PC-9 (cell line): ENCODE results near the gene ASIP. TPM values are rescaled to one million over a fixed set of nuclear protein-coding genes. Genes with fewer than 3 reads are reported as not detected.

Experiments used
- BruUV-seq: library from RNA; stranded (reverse); fragments of 400-500 nt; replicated peaks from 2 replicates; lab custom pipeline; 2021; lab: Mats Ljungman, UMichigan
- CTCF ChIA-PET: fragments of 300-600 bp; sonication (Branson Sonifier 250); formaldehyde crosslinking; loops from one replicate; lab custom pipeline; 2022; ENCODE audit warnings: antibody characterized with exemption; lab: Charles Lee
- POLR2A ChIA-PET: fragments of 300-600 bp; sonication (Branson Sonifier 250); formaldehyde crosslinking; loops from one replicate; lab custom pipeline; 2022; ENCODE audit warnings: antibody characterized with exemption; ENCODE audit not compliant: unreplicated experiment; lab: Charles Lee
- DNase-seq, 2 experiments: peaks; one replicate each; pipeline versions ENCODE4 v3.0.0 to v3.0.0-alpha.2; 2015 to 2022; ENCODE audit warnings: mixed read lengths in 1 of 2
- H2AFZ ChIP-seq: fragments of 200-600 bp; sonication (generic); 2 replicates; pipeline ENCODE4 v1.8.1; 2017; ENCODE audit warnings: antibody characterized with exemption
- H3F3A ChIP-seq: fragments of 200-600 bp; sonication (generic); 2 replicates; pipeline ENCODE4 v1.8.1; 2017; ENCODE audit warnings: antibody characterized with exemption, mild to moderate bottlenecking, low read depth; ENCODE audit not compliant: insufficient read depth
- H3K27ac ChIP-seq: fragments of 200-600 bp; sonication (generic); 2 replicates; pipeline ENCODE4 v1.6.1; 2016; ENCODE audit warnings: mixed run types
- H3K27me3 ChIP-seq: fragments of 200-600 bp; sonication (generic); 2 replicates; pipeline ENCODE4 v1.6.1; 2016; ENCODE audit warnings: low read depth, mixed run types; ENCODE audit not compliant: insufficient read depth
- H3K36me3 ChIP-seq: fragments of 200-600 bp; sonication (generic); 2 replicates; pipeline ENCODE4 v1.6.1; 2016; ENCODE audit warnings: low read depth, mixed run types
- H3K4me1 ChIP-seq: fragments of 200-600 bp; sonication (generic); replicated peaks from 2 replicates; pipeline ENCODE4 v1.6.1; 2016; ENCODE audit warnings: mixed run types; ENCODE audit not compliant: insufficient read depth
- H3K4me2 ChIP-seq: fragments of 200-600 bp; sonication (generic); 2 replicates; pipeline ENCODE4 v1.6.1; 2017; ENCODE audit warnings: mixed run types
- H3K4me3 ChIP-seq: fragments of 200-600 bp; sonication (generic); 2 replicates; pipeline ENCODE4 v1.6.1; 2016; ENCODE audit warnings: mixed run types
- H3K79me2 ChIP-seq: fragments of 200-600 bp; sonication (generic); 2 replicates; pipeline ENCODE4 v1.6.1; 2017; ENCODE audit warnings: low read depth, mixed run types
- H3K9me2 ChIP-seq: fragments of 200-600 bp; sonication (generic); 2 replicates; pipeline ENCODE4 v1.8.1; 2017; ENCODE audit warnings: mild to moderate bottlenecking; ENCODE audit not compliant: insufficient read depth
- H3K9me3 ChIP-seq: fragments of 200-600 bp; sonication (generic); 2 replicates; pipeline ENCODE4 v1.8.1; 2016; ENCODE audit warnings: low read depth; ENCODE audit not compliant: insufficient read depth
- H4K20me1 ChIP-seq: fragments of 200-600 bp; sonication (generic); 2 replicates; pipeline ENCODE4 v1.8.1; 2017; ENCODE audit not compliant: insufficient read depth
- CTCF ChIP-seq: fragments of 200-600 bp; sonication (generic); conservative IDR thresholded peaks from 2 replicates; pipeline ENCODE4 v1.6.1; 2017; ENCODE audit warnings: mixed run types, antibody characterized with exemption, mild to moderate bottlenecking, moderate library complexity
- EZH2 ChIP-seq: fragments of 200-600 bp; sonication (generic); IDR thresholded peaks from 2 replicates; pipeline ENCODE4 v1.8.0; 2017; ENCODE audit warnings: antibody characterized with exemption, low read depth
- intact Hi-C: fragments of 100-400 bp; cut with micrococcal nuclease; formaldehyde crosslinking; loops from one replicate; pipeline ENCODE4 v1.10.0; 2022; ENCODE audit not compliant: unreplicated experiment
- total RNA-seq: library from RNA; stranded (reverse); gene quantifications from 2 replicates; pipeline ENCODE4 v1.2.3, GENCODE V29; 2021

ASIP gene
- total RNA-seq, 1 experiment from 2014 or later, result not detected

GRCh38 chr20:34269996-34270627, 28.9 kb downstream of the ASIP start:
- Histone ChIP-seq H3K4me1 (no peaks in the 10 kb centered on the region), H3K27me3 (no peaks in the 10 kb centered on the region), H3K9me3 (no peaks in the 10 kb centered on the region), H2AFZ (no peak overlapping the region), H3K79me2 (no peaks in the 10 kb centered on the region), H3K4me2 (no peak overlapping the region), H3K9me2 (no peaks in the 10 kb centered on the region), H3K4me3 (no peak overlapping the region), H3K36me3 (no peaks in the 10 kb centered on the region; the same call in 1 of the 2 replicates), H4K20me1 (no peaks in the 10 kb centered on the region), H3K27ac (no peak overlapping the region), H3F3A (peaks cover 14% of the 10 kb centered on the region; the same call in 1 of the 2 replicates)
- DNase-seq, result no peak
- intact Hi-C loops, result no loop called here
- CTCF ChIA-PET, result interaction anchor here (0.7 kb wide), 1 partner anchor 441 kb away, joined by 6 read pairs; no protein-coding TSS in a partner anchor
- TF ChIP-seq CTCF (no peak), EZH2 (no peak)
- POLR2A ChIA-PET, result no interaction called here
- no TSS peak for BruUV-seq

GRCh38 chr20:34271956-34272355, 30.7 kb downstream of the ASIP start:
- TF ChIP-seq CTCF (no peak), EZH2 (no peak)
- intact Hi-C loops, result no loop called here
- Histone ChIP-seq H3K4me2 (no peak overlapping the region), H4K20me1 (no peaks in the 10 kb centered on the region), H2AFZ (no peak overlapping the region), H3K9me2 (no peaks in the 10 kb centered on the region), H3K27me3 (no peaks in the 10 kb centered on the region), H3K4me1 (no peaks in the 10 kb centered on the region), H3F3A (peaks cover 9% of the 10 kb centered on the region; the same call in 1 of the 2 replicates), H3K36me3 (peaks cover 9% of the 10 kb centered on the region; the same call in 1 of the 2 replicates), H3K4me3 (no peak overlapping the region), H3K27ac (no peak overlapping the region), H3K79me2 (no peaks in the 10 kb centered on the region), H3K9me3 (no peaks in the 10 kb centered on the region)
- BruUV-seq, result no TSS peak
- peak in 1 of 2 experiments; percentile 44 for DNase-seq
- POLR2A ChIA-PET, result interaction anchor here (0.6 kb wide), 2 partner anchors 31 to 159 kb away, joined by 3 to 8 read pairs; partner anchors contain the start of gene AHCY
- CTCF ChIA-PET, result interaction anchor here (0.7 to 0.8 kb wide), 2 partner anchors 81 to 435 kb away, joined by 3 to 4 read pairs; no protein-coding TSS in a partner anchor

- no peak overlapping the region for H3K4me2 ChIP-seq
- no peaks in the 10 kb centered on the region for H3K9me2 ChIP-seq
- H3K27ac ChIP-seq, result no peak overlapping the region
- peaks cover 16% of the 10 kb centered on the region for H3K36me3 ChIP-seq
- H3K79me2 ChIP-seq, result no peaks in the 10 kb centered on the region
- H3K27me3 ChIP-seq, result no peaks in the 10 kb centered on the region
- TF ChIP-seq EZH2 (no peak), CTCF (no peak)
- POLR2A ChIA-PET, result no interaction called here
- H3K4me1 ChIP-seq, result no peaks in the 10 kb centered on the region
- BruUV-seq, result no TSS peak
- DNase-seq, result no peak
- intact Hi-C loops, result no loop called here
- H3F3A ChIP-seq, result peaks cover 9% of the 10 kb centered on the region; the same call in 1 of the 2 replicates
- CTCF ChIA-PET, result no interaction called here
- H2AFZ ChIP-seq, result no peak overlapping the region
- H3K9me3 ChIP-seq, result no peaks in the 10 kb centered on the region
- no peaks in the 10 kb centered on the region for H4K20me1 ChIP-seq
- H3K4me3 ChIP-seq, result no peak overlapping the region
Observed at GRCh38 chr20:34274694-34275093, 33.5 kb downstream of the ASIP start.
